ENCODE measurements around the gene FABP3. TPM values are rescaled to one million over a fixed set of nuclear protein-coding genes. Genes with fewer than 3 reads are reported as not detected.
A peak's percentile ranks its signal among the peaks of the same experiment; 100 is the strongest.

The FABP3 gene
- total and polyA plus RNA-seq, 2 of the 8 experiments (the other 6 are each of a cell fraction or from before 2014, with no cell fraction given), result 34.8 to 43.9 TPM

DNA sequence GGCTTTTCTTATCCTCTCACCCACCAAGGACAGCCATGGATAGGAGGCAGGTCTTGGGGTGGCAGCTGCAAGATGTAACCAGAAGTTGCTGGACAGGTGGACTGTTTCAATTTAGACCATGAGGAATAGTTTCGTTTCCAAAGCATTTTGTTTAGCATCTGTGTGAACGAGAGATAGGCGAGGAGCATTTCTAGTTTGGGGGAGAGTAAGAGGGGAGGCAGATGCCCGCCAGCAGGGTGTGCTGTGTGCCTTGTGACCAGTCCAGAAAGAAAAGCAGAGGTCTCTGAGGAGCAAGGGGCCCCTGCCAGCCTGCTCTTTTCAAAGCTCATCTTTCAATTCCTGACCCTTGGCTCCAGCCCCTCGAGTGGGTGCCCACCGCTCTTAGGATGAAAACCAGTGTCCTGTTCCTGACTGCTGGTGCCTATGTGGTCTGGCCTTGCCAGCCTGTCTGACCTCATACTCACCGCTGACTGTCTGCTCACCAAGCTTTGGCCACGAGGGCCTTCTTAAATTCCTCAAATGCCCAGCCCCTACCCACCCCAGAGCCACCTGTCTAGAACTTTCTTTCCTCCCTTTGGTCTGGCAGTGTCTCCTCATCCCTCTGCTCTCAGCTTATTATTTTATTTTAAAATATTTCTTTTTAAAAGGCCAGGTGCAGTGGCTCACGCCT, 48.6 kb upstream of the FABP3 start (continued):
- TF ChIP-seq EP300 (IDR thresholded peaks at IDR 0.05; ENCODE audit: borderline replicate concordance in 1 of 2, low read depth in 2 of 2, low read length in 2 of 2) (no peak), SP4 (IDR thresholded peaks at IDR 0.05; ENCODE audit: low read length) (no peak), CBX8 (IDR thresholded peaks at IDR 0.05; ENCODE audit: borderline replicate concordance, low read depth, low read length) (no peak), GABPA (IDR thresholded peaks at IDR 0.05; ENCODE audit: borderline replicate concordance, insufficient read depth, low read length) (no peak), SP1 (IDR thresholded peaks at IDR 0.05; ENCODE audit: low read depth, low read length) (no peak), RAD21 (IDR thresholded peaks at IDR 0.05 in 1 of 2, conservative IDR thresholded peaks at IDR 0.05 in 1 of 2; ENCODE audit: low read depth in 2 of 2, low read length in 2 of 2) (peak; percentile 58 to 61), POLR2A (IDR thresholded peaks at IDR 0.05; ENCODE audit: control extremely low read depth in 1 of 2, low read depth in 2 of 2, low read length in 2 of 2) (no peak), FOSL1 (IDR thresholded peaks at IDR 0.05; ENCODE audit: insufficient read depth, low read depth, low read length) (no peak), RFX5 (IDR thresholded peaks at IDR 0.05; ENCODE audit: borderline replicate concordance, low read depth, low read length) (no peak), KDM1A (IDR thresholded peaks at IDR 0.05; ENCODE audit: borderline replicate concordance, low read length) (no peak)

Measured in H1 (cell line).